HG03442 (cell line): ENCODE data around the gene RPL13.
"Not testable (repeated sequence)": the region's sequence is repeated elsewhere in the genome, so short reads cannot be mapped to it uniquely, and the experiment has no call there.

Experiments
- ATAC-seq: cut with Tn5 transposase; IDR thresholded peaks from one replicate; pipeline ENCODE4 v1.9.1; 2021; ENCODE audit warnings: mild to moderate bottlenecking, moderate library complexity; ENCODE audit not compliant: unreplicated experiment

The RPL13 gene

GRCh38 chr16:89575247-89576152, 15.0 kb downstream of the RPL13 start, which contains the start of gene CPNE7:
CPNE7 (plus strand) TSS chr16:89575758; CDS start chr16:89575898, 140 bp downstream.
- ATAC-seq: no peak

- ATAC-seq: no peak
Observed at GRCh38 chr16:89576153-89577054, 15.9 kb downstream of the RPL13 start.

GRCh38 chr16:89577055-89577759, 16.7 kb downstream of the RPL13 start:
- no peak for ATAC-seq

GRCh38 chr16:89579351-89579750, 18.9 kb downstream of the RPL13 start:
- ATAC-seq: no peak

- ATAC-seq: no peak
Observed at GRCh38 chr16:89581045-89581695, 20.7 kb downstream of the RPL13 start.

GRCh38 chr16:89581861-89582563, 21.5 kb downstream of the RPL13 start:
- no peak for ATAC-seq

- ATAC-seq: no peak
Observed at GRCh38 chr16:89582614-89583196, 22.2 kb downstream of the RPL13 start.

GRCh38 chr16:89583197-89583894, 22.9 kb downstream of the RPL13 start:
- ATAC-seq: no peak

- ATAC-seq: no peak
Observed at GRCh38 chr16:89583895-89584644, 23.6 kb downstream of the RPL13 start.

GRCh38 chr16:89584768-89585549, 24.5 kb downstream of the RPL13 start:
- ATAC-seq: no peak

- no peak for ATAC-seq
Observed at GRCh38 chr16:89586218-89586617, 25.7 kb downstream of the RPL13 start.

GRCh38 chr16:89586853-89587252, 26.4 kb downstream of the RPL13 start:
- no peak for ATAC-seq

GRCh38 chr16:89587676-89588075, 27.2 kb downstream of the RPL13 start:
- not testable (repeated sequence) for ATAC-seq

GRCh38 chr16:89588413-89589109, 28.1 kb downstream of the RPL13 start:
- no peak for ATAC-seq

- ATAC-seq: no peak
Observed at GRCh38 chr16:89589241-89589926, 28.9 kb downstream of the RPL13 start.

GRCh38 chr16:89593841-89594240, 33.4 kb downstream of the RPL13 start:
- no peak for ATAC-seq
